Activated CD8-positive, alpha-beta T cell treated with anti-CD3 and anti-CD28 coated beads for 36 hours (primary cell): Measurements from ENCODE around the gene HSPA1A. TPM values are rescaled to one million over a fixed set of nuclear protein-coding genes. Genes with fewer than 3 reads are reported as not detected.
"Not testable (repeated sequence)": the region's sequence is repeated elsewhere in the genome, so short reads cannot be mapped to it uniquely, and the experiment has no call there.

Source experiments
- ATAC-seq: fragments of 200-7000 bp; cut with Tn5 transposase; one replicate; pipeline ENCODE4 v1.10.0; 2021; ENCODE audit warnings: mild to moderate bottlenecking, moderate library complexity
- CTCF ChIA-PET: fragments of 350-600 bp; sonication (Branson Sonifier 250); formaldehyde crosslinking; loops from one replicate; lab custom pipeline; 2021; ENCODE audit warnings: antibody characterized with exemption; lab: Charles Lee
- POLR2A ChIA-PET: fragments of 350-600 bp; sonication (Branson Sonifier 250); formaldehyde crosslinking; loops from one replicate; lab custom pipeline; 2021; ENCODE audit warnings: antibody characterized with exemption; lab: Charles Lee
- DNase-seq: peaks from one replicate; pipeline ENCODE4 v3.0.0-alpha.2; 2020
- H3K27ac Mint-ChIP-seq: one replicate; pipeline ENCODE4 v1.8.0; 2021; ENCODE audit warnings: mild to moderate bottlenecking, mixed read lengths
- H3K27me3 Mint-ChIP-seq: one replicate; pipeline ENCODE4 v1.8.0; 2021; ENCODE audit warnings: mixed read lengths
- H3K36me3 Mint-ChIP-seq: one replicate; pipeline ENCODE4 v1.8.0; 2021; ENCODE audit warnings: low read depth, mixed read lengths
- H3K4me1 Mint-ChIP-seq: one replicate; pipeline ENCODE4 v1.8.0; 2021; ENCODE audit warnings: low read depth, mixed read lengths
- H3K4me3 Mint-ChIP-seq: one replicate; pipeline ENCODE4 v1.8.0; 2021; ENCODE audit warnings: mild to moderate bottlenecking, moderate library complexity, mixed read lengths
- H3K9me3 Mint-ChIP-seq: one replicate; pipeline ENCODE4 v1.8.0; 2021; ENCODE audit warnings: mixed read lengths
- intact Hi-C: fragments of 100-400 bp; cut with micrococcal nuclease; formaldehyde crosslinking; loops from one replicate; pipeline ENCODE4 v1.10.0; 2022
- total RNA-seq, 2 experiments: library from RNA; stranded (reverse); gene quantifications; one replicate each; pipeline ENCODE4 v1.2.3, GENCODE V29; 2021
- TF ChIP-seq, protein P1 (sequence below): fragments of 200-600 bp; IDR thresholded peaks from one replicate; pipeline ENCODE4 v1.8.0; 2022; ENCODE audit warnings: antibody characterized with exemption, mild to moderate bottlenecking

Gene HSPA1A
- total RNA-seq, 2 experiments from 2014 or later: 36.6 to 37.8 TPM

DNA sequence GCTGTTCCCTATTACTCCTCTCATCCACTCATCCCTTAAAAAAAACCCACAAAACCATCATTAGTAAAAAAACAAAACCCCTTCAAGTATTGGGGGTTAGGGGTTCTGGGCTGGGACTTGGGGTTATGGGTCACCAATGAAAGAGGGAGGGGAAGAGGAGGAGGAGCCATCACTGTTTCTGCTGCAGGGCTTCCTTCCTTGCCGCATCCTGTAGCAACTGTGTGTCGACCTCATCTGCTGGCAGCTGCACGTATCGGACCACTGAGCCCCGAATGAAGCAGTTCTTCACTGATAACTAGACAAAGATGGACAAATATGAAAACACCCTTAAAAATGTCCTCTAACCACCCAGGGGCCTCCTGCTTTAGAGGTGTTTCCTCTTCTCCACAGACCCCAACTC lies 17.8 kb upstream of the HSPA1A start:
- CTCF ChIA-PET: interaction anchor here (2.0 to 3.1 kb wide), 3 partner anchors 9 to 60 kb away, joined by 5 to 28 read pairs (median 9); partner anchors contain the start of gene LSM2
- POLR2A ChIA-PET: interaction anchor here (1.4 to 3.7 kb wide), 2 partner anchors 60 to 93 kb away, joined by 4 to 24 read pairs; partner anchors contain the start of genes CLIC1 and MSH5
- Mint-ChIP-seq H3K27me3 (no peaks in the 10 kb centered on the region), H3K4me3 (no peak overlapping the region), H3K36me3 (peaks cover 33% of the 10 kb centered on the region), H3K4me1 (peaks cover 33% of the 10 kb centered on the region), H3K9me3 (no peaks in the 10 kb centered on the region), H3K27ac (peak overlapping the region; percentile 81)
- intact Hi-C loops: no loop called here
- TF ChIP-seq, protein P1, sequence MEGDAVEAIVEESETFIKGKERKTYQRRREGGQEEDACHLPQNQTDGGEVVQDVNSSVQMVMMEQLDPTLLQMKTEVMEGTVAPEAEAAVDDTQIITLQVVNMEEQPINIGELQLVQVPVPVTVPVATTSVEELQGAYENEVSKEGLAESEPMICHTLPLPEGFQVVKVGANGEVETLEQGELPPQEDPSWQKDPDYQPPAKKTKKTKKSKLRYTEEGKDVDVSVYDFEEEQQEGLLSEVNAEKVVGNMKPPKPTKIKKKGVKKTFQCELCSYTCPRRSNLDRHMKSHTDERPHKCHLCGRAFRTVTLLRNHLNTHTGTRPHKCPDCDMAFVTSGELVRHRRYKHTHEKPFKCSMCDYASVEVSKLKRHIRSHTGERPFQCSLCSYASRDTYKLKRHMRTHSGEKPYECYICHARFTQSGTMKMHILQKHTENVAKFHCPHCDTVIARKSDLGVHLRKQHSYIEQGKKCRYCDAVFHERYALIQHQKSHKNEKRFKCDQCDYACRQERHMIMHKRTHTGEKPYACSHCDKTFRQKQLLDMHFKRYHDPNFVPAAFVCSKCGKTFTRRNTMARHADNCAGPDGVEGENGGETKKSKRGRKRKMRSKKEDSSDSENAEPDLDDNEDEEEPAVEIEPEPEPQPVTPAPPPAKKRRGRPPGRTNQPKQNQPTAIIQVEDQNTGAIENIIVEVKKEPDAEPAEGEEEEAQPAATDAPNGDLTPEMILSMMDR: no peak
- peak; percentile 64 for DNase-seq
- peak; percentile 21 for ATAC-seq

DNA sequence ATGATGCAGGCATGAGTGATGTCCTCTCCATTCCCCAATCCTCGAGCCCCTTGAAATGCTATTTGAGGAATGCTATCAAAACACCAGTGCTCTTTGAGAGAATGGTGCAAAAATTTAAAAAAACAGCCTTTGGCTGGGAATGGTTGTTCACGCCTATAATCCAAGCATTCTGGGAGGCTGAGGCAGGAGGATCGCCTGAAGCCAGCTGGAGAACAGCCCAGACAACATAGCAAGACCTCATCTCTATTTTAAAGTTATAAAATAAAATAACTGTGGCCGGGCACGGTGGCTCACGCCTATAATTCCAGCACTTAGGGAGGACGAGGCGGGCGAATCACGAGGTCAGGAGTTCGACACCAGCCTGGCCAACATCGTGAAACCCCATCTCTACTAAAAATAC lies 15.6 kb upstream of the HSPA1A start:
- TF ChIP-seq, protein P1: no peak
- Mint-ChIP-seq H3K4me3 (no peak overlapping the region), H3K27ac (no peak overlapping the region), H3K27me3 (no peaks in the 10 kb centered on the region), H3K36me3 (peaks cover 29% of the 10 kb centered on the region), H3K9me3 (no peaks in the 10 kb centered on the region), H3K4me1 (peaks cover 26% of the 10 kb centered on the region)
- CTCF ChIA-PET: interaction anchor here (1.4 to 3.0 kb wide), 3 partner anchors 9 to 63 kb away, joined by 3 to 11 read pairs (median 9); partner anchors contain the start of gene NEU1
- ATAC-seq: no peak
- no peak for DNase-seq
- intact Hi-C loops: no loop called here
- POLR2A ChIA-PET: interaction anchor here (0.9 to 1.4 kb wide), 3 partner anchors 12 to 62 kb away, joined by 3 to 4 read pairs (median 3); no protein-coding TSS in a partner anchor

DNA sequence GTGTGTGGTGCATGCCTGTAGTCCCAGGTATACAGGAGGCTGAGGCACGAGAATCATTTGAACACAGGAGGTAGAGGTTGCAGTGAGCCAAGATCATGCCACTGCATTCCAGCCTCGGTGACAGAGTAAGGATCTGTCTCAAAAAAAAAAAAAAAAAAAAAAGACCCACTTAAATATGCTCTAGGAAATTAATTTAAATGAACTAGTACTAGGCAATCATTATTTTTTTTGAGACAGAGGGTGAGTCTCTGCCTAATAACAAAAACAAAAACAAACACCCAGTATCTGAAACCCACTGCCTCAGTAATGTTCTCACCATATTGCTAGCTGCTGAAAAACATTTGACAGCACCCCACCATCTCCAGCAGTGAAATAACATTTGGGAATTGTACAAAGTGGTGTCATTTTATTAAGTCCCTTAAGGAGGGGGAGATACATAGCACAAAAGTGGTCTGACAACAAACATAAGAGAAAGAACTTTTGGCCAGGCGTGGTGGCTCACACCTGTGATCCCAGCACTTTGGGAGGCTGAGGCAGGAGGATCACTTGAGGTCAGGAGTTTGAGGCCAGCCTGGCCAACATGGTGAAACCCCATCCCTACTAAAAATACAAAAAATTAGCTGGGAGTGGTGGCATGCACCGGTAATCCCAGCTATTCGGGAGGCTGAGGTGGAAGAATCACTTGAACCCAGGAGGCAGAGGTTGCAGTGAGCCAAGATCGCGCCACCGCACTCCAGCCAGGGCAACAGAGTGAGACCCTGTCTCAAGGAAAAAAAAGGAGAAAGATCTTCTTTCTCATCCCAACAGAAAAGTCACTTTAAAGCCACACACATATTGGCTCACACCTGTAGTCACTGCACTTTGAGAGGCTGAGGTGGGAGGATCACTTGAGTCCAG lies 14.1 kb upstream of the HSPA1A start:
- peaks cover 33% of the 10 kb centered on the region for H3K4me1 Mint-ChIP-seq
- H3K27me3 Mint-ChIP-seq, H3K4me3 Mint-ChIP-seq, intact Hi-C loops, DNase-seq, H3K9me3 Mint-ChIP-seq, H3K27ac Mint-ChIP-seq, ATAC-seq: not testable (repeated sequence)
- POLR2A ChIA-PET: interaction anchor here (0.6 kb wide), 1 partner anchor 139 kb away, joined by 4 read pairs; no protein-coding TSS in a partner anchor
- CTCF ChIA-PET: interaction anchor here (3.0 kb wide), 1 partner anchor 10 kb away, joined by 11 read pairs; no protein-coding TSS in a partner anchor
- peaks cover 32% of the 10 kb centered on the region for H3K36me3 Mint-ChIP-seq

DNA sequence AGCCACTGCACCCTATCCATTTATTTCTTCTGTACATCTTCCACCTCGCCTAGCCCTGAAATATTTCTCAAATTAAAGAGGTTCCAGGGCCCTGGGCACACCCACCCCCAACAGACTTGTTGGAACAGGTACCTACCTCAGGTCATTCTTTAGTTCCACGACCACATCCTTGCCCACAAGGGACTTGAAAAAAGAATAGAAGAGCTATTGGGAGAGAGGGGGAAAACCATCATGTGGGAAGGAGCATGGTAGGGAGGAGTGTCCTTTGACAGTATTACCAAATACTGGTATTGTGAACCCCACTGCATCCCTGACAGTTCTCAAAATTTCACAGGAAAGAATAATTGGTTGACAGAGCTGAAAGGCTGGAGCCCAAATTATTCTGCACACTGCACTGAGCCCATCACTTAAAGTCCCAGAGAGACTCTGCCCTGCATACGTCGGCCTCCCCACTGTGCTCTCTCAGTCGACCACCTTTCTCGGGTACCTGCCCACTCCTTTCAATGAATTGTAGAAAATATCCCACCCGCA lies 9.3 kb upstream of the HSPA1A start:
- POLR2A ChIA-PET: interaction anchor here (0.7 to 2.1 kb wide), 14 partner anchors 9 to 190 kb away, joined by 3 to 16 read pairs (median 3); partner anchors contain the start of genes HSPA1A, HSPA1B, HSPA1L and MSH5
- H3K9me3 Mint-ChIP-seq: no peaks in the 10 kb centered on the region
- DNase-seq (no peak), ATAC-seq (peak; percentile 37)
- CTCF ChIA-PET: interaction anchor here (0.6 to 3.1 kb wide), 12 partner anchors 9 to 103 kb away, joined by 3 to 28 read pairs (median 7); partner anchors contain the start of genes ABHD16A, DDAH2, LY6G6D and VARS1
- H3K27me3 Mint-ChIP-seq: no peaks in the 10 kb centered on the region
- H3K27ac Mint-ChIP-seq: peak overlapping the region; percentile 97
- H3K36me3 Mint-ChIP-seq: peaks cover 20% of the 10 kb centered on the region
- TF ChIP-seq, protein P1: no peak
- intact Hi-C loops: no loop called here
- H3K4me1 Mint-ChIP-seq: peaks cover 21% of the 10 kb centered on the region
- H3K4me3 Mint-ChIP-seq: peak overlapping the region; percentile 98
